ENCODE data around the gene PLPPR3.
"Not testable (repeated sequence)": the region's sequence is repeated elsewhere in the genome, so short reads cannot be mapped to it uniquely, and the experiment has no call there.

The PLPPR3 gene

DNA sequence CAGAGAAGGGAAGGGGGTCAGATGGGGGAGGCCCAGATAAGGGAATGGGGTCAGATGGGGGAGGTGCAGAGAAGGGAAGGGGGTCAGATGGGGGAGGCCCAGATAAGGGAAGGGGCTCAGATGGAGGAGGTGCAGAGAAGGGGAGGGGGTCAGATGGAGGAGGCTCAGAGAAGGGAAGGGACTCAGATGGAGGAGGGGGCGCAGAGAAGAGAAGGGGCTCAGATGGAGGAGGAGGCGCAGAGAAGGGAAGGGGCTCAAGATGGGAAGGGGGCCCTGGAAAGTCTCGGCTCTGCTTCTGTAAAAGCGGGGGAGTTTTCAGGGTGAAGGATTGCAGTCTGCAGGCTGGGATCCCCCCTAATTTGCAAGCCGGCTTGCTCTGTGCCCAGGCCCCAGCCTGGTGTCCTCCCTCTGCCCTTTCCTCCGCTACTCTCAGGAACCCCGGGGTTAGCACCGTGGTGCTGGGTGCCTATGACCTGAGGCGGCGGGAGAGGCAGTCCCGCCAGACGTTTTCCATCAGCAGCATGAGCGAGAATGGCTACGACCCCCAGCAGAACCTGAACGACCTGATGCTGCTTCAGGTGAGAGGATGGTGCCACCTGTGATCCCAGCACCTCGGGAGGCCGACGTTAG lies 7.5 kb upstream of the PLPPR3 start:
- DNase-seq (ENCODE audit: low spot score), result no peak

DNA sequence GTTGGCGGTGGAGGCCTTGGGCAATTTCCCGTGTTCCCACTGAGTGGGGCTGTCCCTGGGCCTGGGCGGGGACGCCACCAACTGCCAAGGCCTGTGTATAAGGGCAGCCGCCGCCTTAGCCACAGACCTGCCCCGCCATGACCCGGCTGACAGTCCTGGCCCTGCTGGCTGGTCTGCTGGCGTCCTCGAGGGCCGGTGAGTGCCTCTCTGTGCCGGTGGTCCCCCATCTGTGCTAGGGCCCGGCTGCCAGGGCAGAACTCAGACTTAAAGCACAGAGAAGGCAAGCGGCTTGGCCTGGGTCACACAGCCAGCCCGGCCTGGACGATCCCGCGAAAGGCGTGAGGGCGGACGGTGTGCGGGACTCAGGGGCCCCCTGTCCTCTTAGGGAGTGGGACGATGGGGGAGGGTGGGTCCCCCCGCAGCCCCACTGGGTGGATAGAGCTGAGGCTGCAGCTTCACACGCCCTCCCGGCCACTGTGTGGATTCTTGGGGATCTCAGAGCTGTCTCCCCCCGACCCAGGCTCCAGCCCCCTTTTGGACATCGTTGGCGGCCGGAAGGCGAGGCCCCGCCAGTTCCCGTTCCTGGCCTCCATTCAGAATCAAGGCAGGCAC lies 6.1 kb upstream of the PLPPR3 start, which contains the start of gene AZU1:
TSS of gene AZU1 (plus strand) at position 128 of the 612 bp plus-strand sequence. CDS start at position 138, 10 bp downstream.
- DNase-seq (ENCODE audit: low spot score), result no peak

DNA sequence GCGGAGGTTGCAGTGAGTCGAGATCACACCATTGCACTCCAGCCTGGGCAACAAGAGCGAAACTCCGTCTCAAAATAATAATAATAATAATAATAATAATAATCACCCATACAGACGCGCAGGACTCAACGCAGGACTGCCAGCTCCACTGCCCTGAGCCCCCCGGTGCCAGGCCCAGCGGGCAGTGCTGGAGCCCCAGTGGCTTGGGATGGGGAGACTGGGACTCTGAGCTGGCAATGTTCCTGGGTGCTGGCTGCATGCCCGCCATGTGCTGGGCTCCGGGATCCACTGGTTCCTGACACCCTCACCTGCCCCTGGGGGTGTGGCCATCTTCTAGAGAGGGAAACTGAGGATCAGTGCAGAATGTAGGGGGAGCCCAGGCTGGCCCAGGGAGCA lies 5.6 kb upstream of the PLPPR3 start:
- no peak for DNase-seq (ENCODE audit: low spot score)

DNA sequence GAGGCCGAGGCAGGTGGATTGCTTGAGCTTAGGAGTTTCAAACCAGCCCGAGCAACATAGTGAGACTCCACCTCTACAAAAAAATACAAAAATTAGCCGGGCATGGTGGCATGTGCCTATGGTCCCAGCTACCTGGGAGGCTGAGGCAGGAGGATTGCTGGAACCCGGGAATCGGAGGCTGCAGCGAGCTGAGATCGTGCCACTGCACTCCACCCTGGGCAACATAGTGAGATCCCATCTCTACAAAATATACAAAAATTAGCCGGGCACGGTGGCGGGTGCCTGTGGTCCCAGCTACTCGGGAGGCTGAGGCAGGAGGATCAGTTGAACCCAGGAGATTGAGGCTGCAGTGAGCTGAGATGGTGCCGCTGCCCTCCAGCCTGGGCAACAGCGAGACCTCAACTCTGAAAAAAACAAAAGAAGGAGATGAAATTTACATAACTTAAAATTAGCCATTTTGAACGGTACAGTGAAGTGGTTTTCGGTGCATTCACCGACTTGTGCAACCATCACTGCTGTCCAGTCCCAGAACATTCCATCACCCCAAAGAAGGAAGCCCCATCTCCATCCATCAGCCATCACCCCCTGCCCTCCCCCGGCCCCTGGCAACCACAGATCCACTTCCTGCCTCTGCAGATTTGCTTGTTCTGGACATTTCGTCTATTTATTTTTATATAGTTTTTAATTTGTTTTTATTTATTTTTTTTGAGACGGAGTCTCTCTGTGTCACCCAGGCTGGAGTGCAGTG lies 4.3 kb upstream of the PLPPR3 start:
- DNase-seq (ENCODE audit: low spot score), result no peak

DNA sequence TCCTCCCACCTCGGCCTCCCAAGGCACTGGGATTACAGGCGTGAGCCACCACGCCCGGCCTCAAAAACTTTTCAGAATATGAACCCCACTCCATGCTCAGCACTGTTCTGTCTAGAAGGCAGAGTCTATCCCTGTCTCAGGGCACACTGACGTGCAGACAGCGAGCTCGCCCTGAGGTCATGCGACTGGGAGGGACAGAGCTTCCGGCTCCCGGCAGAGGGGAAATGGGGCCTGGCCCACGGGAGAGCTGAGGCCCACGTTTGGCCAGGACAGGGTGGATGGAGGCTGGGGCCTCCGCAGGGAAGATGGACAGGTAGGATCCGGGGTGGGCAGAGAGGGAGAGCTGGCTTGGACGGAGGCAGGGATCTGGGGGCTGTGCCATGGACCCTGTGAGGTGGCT lies 3.1 kb upstream of the PLPPR3 start:
- no peak for DNase-seq (ENCODE audit: low spot score)

DNA sequence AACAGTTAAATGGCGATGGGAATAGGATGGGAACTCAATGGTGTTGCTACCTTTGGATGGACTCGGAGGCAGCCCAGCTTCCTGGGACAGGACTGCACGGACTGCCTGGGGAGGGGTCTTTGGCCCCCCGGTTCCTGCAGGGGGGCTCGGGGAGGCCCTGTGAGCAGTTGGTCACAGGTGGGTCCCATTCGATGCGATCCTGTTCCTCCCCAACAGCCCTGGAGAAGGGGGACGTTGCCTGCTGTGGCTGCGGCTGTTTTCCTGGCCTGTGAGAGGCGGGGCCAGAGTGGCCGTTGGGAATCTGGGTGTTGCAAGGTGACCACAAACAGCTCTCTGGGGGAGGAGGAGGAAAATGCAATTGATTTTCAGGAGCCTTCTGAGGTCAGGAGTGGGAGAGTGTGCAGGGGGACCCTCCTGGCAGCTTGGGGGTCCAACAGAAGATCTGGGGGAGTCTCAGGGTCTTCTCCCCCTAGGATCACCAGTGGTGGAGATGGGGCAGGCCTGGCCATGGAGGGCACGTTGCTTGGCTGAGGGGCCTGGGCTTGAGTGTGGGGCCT lies 1.9 kb upstream of the PLPPR3 start:
- no peak for DNase-seq (ENCODE audit: low spot score)

DNA sequence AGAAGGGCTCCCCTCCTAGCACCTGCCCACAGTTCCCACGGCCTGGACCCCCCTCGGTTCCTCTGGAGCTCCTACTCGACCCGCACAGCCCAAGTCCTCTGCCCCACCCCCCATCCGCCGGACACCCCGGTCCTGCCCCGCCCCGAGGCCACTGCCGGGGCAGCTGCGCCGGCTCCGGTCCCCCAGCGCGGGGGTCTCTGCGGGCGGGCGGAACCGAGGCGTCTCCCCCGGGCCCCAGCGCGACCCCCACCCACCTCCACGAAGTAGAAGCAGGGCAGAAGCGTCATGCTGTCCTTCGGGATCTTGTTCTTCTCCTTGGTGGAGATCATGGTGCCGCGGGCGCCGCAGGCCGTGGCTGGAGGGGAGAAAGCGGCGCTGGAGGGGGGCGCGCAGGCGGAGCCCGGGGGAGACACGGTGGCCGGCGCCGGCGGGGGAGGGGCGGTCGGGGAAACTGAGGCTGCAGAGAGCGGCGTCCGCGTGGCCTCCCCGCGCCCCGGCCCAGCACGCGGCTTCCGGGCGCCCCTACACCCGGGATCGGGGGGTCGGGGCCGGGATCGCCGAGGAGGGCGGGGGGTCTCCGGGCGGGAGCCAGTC lies 427 bp downstream of the PLPPR3 start:
- no peak for DNase-seq (ENCODE audit: low spot score)

DNA sequence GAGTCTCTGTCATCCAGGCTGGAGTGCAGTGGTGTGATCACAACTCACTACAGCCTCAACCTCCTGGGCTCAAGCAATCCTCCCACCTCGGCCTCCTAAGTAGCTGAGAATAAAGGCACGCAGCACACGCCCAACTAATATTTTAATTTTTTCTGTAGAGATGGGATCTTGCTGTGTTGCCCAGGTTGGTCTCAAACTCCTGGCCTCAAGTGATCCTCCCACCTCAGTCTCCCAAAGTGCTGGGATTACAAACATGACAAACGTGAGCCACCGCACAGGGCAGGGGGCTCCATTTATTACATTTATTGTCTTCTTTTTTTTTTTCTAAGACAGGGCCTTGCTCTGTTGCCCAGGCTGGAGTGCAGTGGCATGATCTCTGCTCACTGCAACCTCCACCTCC lies 1.5 kb downstream of the PLPPR3 start:
- not testable (repeated sequence) for DNase-seq (ENCODE audit: low spot score)

DNA sequence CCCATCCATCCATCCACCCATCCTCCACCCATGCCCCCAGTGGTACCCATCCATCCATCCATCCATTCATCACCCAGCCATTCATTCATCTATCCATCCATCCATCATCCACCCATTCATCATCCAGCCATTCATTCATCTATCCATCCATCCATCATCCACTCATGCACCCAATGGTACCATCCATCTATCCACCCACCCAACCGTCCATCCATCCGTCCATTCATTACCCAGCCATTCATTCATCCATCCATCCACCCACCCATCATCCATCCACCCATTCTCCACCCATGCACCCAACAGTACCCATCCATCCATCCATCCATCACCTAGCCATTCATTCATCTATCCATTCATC lies 5.3 kb downstream of the PLPPR3 start:
- DNase-seq (ENCODE audit: low spot score), result no peak

DNA sequence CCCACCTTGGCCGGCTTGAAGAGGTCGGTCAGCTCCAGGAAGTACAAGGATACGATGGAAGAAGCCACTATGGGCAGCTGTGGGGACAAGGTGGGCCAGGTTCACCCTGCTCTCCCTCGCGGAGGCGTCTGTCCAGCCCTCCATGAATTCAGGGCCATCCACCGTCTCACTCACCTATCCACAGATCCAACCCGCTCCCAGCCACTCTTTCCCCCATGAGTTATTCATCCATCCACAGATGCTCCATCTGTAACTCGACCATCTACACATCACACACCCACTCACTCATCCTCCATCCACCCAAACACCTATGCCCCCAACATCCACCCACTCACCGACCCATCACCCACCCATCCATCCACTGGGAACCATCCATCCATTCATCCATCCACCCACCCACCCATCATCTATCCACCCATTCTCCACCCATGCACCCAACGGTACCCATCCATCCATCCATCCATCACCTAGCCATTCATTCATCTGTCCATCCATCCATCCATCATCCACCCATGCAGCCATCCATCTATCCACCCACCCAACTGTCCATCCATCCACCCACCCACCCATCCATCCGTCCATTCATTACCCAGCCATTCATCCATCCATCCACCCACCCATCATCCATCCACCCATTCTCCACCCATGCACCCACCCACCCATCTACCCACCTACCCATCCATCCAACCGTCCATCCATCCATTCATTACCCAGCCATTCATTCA lies 5.8 kb downstream of the PLPPR3 start:
- DNase-seq (ENCODE audit: low spot score), result no peak

DNA sequence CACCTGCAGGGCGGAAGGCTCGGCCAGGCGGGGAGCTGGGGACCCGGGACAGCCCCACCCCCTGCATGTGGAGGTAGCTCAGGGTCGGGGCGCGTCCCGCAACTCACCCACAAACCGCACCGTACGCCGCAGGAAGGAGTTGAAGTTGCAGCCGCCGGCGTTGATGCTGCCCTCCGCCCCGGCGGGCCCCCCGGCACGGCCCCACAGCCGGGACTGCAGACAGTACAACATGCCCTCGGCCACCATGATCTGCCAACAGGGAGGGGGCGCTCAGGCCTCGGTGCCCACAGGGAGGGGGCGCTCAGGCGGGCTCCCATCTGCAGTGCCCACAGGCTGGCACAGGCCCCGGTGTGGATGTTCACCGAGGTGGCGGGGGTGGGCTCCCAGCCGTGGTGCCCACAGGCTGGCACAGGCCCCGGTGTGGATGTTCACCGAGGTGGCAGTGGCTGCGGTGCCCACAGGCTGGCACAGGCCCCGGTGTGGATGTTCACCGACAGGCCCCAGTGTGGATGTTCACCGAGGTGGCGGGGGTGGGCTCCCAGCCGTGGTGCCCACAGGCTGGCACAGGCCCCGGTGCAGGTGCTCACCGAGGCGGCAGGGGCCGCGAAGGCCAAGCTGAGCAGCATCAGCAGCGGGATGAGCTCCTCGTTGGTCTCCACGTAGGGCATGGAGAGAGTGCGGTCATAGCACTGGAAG lies 6.5 kb downstream of the PLPPR3 start:
- DNase-seq (ENCODE audit: low spot score), result no peak

DNA sequence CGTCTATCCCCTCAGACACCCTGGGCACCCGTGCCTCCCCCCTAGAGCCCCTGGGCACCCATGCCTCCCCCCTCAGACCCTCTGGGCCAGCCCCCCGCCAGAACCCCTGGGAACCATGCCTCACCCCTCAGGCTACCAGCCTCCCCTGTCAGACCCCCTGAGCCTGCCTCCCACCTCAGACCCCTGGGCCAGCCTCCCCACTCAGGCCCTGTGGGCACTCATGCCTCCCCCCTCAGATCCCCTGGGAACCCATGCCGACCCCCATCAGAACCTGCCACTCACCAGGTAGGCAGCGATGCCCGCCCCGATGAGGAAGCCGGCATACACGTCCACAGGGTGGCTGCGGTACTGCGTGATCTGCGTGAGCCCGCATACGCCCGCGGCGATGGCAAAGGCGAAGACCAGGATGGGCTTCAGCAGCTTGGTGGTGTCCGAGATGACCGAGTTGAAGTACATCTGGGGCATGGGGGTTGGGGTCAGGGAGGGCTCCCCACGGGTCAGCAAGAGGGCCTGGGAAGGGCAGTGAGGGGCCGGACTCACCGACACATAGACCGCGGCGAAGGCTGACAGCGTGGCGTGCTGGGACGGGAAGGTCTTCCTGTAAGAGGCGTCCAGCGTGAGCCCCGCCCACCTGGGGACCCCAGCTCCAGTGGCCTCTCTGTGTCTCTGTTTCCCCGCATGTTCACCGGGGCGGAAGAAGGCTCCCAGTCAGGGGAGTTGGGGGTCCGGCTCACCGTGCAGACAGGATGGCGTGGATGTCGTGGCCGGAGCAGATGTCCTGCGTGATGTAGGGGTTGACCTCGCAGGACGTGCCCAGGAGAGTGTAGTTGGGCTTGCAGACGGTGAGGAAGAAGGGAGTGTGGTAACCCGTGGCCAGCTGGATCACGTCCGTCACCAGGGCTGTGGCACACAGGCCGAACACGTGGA lies 7.3 kb downstream of the PLPPR3 start:
- no peak for DNase-seq (ENCODE audit: low spot score)

DNA sequence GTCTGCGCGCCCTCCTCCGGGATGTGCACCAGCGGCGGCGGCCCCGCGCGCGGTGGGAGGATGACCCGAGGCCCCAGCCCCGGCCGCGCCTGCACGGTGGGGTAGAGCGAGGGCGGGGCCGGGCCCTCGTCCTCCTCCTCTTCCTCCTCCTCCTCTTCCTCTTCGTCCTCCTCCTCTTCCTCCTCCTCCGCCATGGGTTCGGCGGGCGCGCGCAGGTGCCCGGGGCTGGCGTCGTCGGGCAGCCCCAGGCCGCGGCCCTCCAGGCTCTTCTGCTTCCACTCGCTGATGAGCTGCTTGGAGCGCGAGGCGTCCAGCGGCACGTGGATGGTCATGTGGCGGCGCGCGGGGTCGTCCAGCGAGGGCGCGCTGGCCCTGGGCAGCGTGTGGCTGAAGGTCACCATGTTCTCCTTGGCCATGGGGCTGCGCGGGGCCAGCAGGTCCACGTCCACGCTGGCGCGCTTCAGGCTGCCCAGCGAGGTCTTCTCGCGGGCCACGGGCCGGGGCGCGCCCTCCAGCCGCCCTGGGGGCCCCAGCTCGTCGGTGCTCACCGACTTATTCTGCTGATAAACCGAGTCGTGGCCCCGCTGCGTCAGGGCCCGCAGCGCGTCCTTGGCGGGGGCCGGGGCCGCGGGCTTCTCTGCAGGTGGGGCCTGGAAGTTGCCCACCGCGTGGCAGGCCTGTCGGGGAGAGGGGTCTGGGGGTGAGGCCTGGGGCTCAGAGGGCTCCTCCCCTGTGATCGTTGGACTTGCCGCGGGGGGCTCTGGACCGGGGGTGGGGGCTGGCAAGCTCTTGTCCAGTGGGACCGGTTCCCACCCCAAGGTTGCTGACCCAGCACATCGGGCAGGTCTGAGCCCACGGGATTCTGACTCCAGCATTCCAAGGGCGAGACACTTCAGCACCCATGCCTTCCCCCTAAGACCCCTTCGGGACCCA lies 8.3 kb downstream of the PLPPR3 start:
- no peak for DNase-seq (ENCODE audit: low spot score)

DNA sequence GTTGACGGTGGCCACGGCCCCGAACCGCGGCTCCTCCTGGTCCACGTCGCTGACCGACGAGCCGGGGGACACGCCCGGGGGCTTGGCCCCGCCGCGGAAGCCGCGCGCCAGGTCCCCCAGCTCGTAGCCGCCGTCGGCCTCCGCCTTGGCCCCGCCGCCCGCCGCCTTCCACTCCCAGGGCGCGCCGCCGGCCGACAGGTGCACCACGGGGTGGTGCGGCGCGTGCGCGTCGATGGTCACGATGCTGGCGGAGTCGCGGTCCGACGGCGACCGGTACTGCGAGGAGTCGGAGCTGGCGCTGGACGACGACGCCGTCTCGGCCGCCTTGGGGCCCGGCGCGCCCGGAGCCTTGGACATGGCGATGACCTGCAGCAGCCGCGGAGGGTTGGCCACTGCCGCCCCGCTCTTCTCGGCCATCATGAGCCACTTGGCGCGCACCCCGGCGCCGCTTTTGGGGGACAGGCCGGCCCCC lies 9.0 kb downstream of the PLPPR3 start:
- no peak for DNase-seq (ENCODE audit: low spot score)

DNA sequence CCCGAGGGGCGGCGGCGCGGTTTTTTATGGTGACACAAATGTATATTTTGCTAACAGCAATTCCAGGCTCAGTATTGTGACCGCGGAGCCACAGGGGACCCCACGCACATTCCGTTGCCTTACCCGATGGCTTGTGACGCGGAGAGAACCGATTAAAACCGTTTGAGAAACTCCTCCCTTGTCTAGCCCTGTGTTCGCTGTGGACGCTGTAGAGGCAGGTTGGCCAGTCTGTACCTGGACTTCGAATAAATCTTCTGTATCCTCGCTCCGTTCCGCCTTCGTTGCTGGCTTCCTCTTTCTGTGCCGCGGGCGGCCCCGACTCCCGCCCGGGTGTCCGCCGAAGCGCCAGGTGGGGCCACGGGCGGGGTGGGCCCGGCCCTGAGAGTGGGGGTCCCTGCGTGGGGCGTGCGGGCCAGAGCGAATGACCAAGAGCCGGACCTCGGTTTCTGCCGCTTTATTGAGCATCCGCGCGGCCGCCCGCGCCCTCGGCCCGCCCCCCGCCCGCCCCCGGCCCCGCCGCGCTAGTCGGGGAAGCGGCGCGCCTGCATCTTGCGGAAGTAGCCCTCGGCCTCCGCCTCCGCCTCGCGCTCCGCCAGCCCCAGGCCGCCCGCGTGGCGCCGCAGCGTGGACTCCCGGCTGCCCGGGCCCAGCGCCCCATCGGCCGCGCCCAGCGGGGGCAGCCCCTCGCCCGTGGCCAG lies 9.6 kb downstream of the PLPPR3 start:
- no peak for DNase-seq (ENCODE audit: low spot score)

DNA sequence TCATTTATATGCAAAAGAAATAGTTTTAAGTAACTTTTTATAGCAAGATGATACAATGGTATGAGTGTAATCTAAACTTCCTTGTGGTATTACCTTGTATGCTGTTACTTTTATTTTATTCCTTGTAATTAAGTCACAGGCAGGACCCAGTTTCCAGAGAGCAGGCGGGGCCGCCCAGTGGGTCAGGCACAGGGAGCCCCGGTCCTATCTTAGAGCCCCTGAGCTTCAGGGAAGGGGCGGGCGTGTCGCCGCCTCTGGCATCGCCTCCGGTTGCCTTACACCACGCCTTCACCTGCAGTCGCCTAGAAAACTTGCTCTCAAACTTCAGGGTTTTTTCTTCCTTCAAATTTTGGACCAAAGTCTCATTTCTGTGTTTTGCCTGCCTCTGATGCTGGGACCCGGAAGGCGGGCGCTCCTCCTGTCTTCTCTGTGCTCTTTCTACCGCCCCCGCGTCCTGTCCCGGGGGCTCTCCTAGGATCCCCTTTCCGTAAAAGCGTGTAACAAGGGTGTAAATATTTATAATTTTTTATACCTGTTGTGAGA lies 10.2 kb downstream of the PLPPR3 start:
- DNase-seq (ENCODE audit: low spot score), result no peak

DNA sequence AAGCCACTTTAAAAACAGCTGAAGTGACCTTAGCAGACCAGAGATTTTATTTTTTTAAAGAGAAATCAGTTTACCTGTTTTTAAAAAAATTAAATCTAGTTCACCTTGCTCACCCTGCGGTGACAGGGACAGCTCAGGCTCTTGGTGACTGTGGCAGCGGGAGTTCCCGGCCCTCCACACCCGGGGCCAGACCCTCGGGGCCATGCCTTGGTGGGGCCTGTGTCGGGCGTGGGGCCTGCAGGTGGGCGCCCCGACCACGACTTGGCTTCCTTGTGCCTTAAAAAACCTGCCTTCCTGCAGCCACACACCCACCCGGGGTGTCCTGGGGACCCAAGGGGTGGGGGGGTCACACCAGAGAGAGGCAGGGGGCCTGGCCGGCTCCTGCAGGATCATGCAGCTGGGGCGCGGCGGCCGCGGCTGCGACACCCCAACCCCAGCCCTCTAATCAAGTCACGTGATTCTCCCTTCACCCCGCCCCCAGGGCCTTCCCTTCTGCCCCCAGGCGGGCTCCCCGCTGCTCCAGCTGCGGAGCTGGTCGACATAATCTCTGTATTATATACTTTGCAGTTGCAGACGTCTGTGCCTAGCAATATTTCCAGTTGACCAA lies 10.8 kb downstream of the PLPPR3 start:
- no peak for DNase-seq (ENCODE audit: low spot score)

All from hematopoietic multipotent progenitor cell treated with erythropoietin and hydrocortisone succinate and interleukin-3 and kit ligand, for 15 days (in vitro differentiated cells).